K562 (cell line): Measurements from ENCODE around the gene NFATC2. TPM values are rescaled to one million over a fixed set of nuclear protein-coding genes. Genes with fewer than 3 reads are reported as not detected.

Source experiments
- ATAC-seq: fragments of 200-7000 bp; cut with Tn5 transposase; 3 replicates; pipeline ENCODE4 v1.9.1; 2020; ENCODE audit warnings: moderate library complexity
- BruUV-seq: library from RNA; stranded (reverse); fragments of 400-500 nt; replicated peaks from 2 replicates; lab custom pipeline; 2021; lab: Mats Ljungman, UMichigan
- CTCF ChIA-PET: fragments of 300-600 bp; formaldehyde crosslinking; extraction: SDS; loops from one replicate; lab custom pipeline; 2021; ENCODE audit warnings: low intra/inter-chr PET ratio; lab: Yijun Ruan, JAX
- POLR2A ChIA-PET: fragments of 300-600, 350-650 bp; sonication (Branson Sonifier 250); formaldehyde crosslinking; extraction: SDS; loops from one replicate; lab custom pipeline; 2021; ENCODE audit warnings: antibody characterized with exemption, inconsistent platforms; lab: Yijun Ruan, JAX
- DNase-seq, 4 experiments: peaks; one replicate each; pipeline versions ENCODE4 v3.0.0 to v3.0.0-alpha.2; 2011 to 2018; ENCODE audit warnings: low spot score in 3 of 4, mixed read lengths in 3 of 4; ENCODE audit errors: extremely low read depth in 1 of 4
- FAIRE-seq: peaks from 2 replicates; lab custom pipeline; 2011; peaks lifted over from hg19 to GRCh38; lab: Jason Lieb, UNC
- H2AFZ ChIP-seq: 2 replicates; pipeline ENCODE4 v1.6.0; 2011; ENCODE audit warnings: low read depth, low read length, control low read depth, inconsistent platforms
- H3K27ac ChIP-seq: fragments of 200-600 bp; 3 replicates; pipeline ENCODE4 v1.8.0; 2011; ENCODE audit warnings: low read depth, mild to moderate bottlenecking, control low read depth, inconsistent platforms, low read length, moderate library complexity, mixed read lengths; ENCODE audit errors: extremely low read depth
- H3K27me3 ChIP-seq, 2 experiments: fragments of 300-600 bp in 1 of 2; 2 replicates in 1 of 2; 3 replicates in 1 of 2; pipeline versions ENCODE4 v1.6.0 to v1.8.0; 2011; ENCODE audit warnings: inconsistent platforms in 2 of 2, low read length in 2 of 2, mild to moderate bottlenecking in 1 of 2, mixed read lengths in 1 of 2, moderate library complexity in 1 of 2; ENCODE audit not compliant: control insufficient read depth in 2 of 2, insufficient read depth in 2 of 2
- H3K36me3 ChIP-seq: fragments of 300-600 bp; 3 replicates; pipeline ENCODE4 v1.8.0; 2011; ENCODE audit warnings: mild to moderate bottlenecking, low read length, inconsistent platforms; ENCODE audit not compliant: control insufficient read depth, insufficient read depth
- H3K4me1 ChIP-seq, 2 experiments: fragments of 200-600 bp in 1 of 2; replicated peaks in 1 of 2; 2 replicates in 1 of 2; 3 replicates in 1 of 2; pipeline versions ENCODE4 v1.5.1 to v1.8.0; 2011; ENCODE audit warnings: inconsistent platforms in 2 of 2, low read length in 2 of 2, mild to moderate bottlenecking in 1 of 2, mixed read lengths in 1 of 2, moderate library complexity in 1 of 2; ENCODE audit not compliant: control insufficient read depth in 2 of 2, insufficient read depth in 2 of 2
- H3K4me2 ChIP-seq: 2 replicates; pipeline ENCODE4 v1.6.1; 2011; ENCODE audit warnings: low read length, control low read depth, inconsistent platforms, mixed read lengths; ENCODE audit not compliant: insufficient read depth
- H3K4me3 ChIP-seq: fragments of 200-600 bp; sonication (generic), shearing (Covaris generic); 2 replicates; pipeline ENCODE4 v1.5.1; 2016; ENCODE audit warnings: control low read depth, inconsistent platforms
- H3K79me2 ChIP-seq: fragments of 200-600 bp; 3 replicates; pipeline ENCODE4 v1.8.0; 2011; ENCODE audit warnings: low read length, inconsistent platforms; ENCODE audit not compliant: control insufficient read depth, insufficient read depth
- H3K9ac ChIP-seq, 2 experiments: 2 replicates each; pipeline versions ENCODE4 v1.6.0 to v1.6.1; 2011; ENCODE audit warnings: low read depth in 2 of 2, low read length in 2 of 2, control low read depth in 1 of 2, inconsistent platforms in 1 of 2, mild to moderate bottlenecking in 1 of 2, mixed read lengths in 1 of 2; ENCODE audit not compliant: insufficient read depth in 1 of 2
- H3K9me1 ChIP-seq: one replicate; pipeline ENCODE4 v1.6.0; 2011; ENCODE audit warnings: inconsistent platforms, mild to moderate bottlenecking, low read length, moderate library complexity; ENCODE audit not compliant: control insufficient read depth, insufficient read depth
- H3K9me3 ChIP-seq: replicated peaks from 2 replicates; pipeline ENCODE4 v1.5.1; 2011; ENCODE audit warnings: low read depth, low read length, inconsistent platforms; ENCODE audit not compliant: control insufficient read depth, insufficient read depth
- H4K20me1 ChIP-seq: replicated peaks from 2 replicates; pipeline ENCODE4 v1.6.1; 2011; ENCODE audit warnings: low read length, inconsistent platforms, mixed read lengths; ENCODE audit not compliant: control insufficient read depth, insufficient read depth
- AFF4 ChIP-seq: sonication (generic); formaldehyde crosslinking; IDR thresholded peaks from 2 replicates; pipeline ENCODE4 v1.8.0; 2023; ENCODE audit warnings: mild to moderate bottlenecking, missing genetic modification reagents
- CBX2 ChIP-seq: fragments of 200-600 bp; sonication (generic); IDR thresholded peaks from one replicate; pipeline ENCODE4 v1.6.1; 2012; ENCODE audit warnings: mild to moderate bottlenecking, low read length, inconsistent platforms; ENCODE audit not compliant: insufficient read depth, poor library complexity, severe bottlenecking
- CHD1 ChIP-seq: fragments of 200-600 bp; sonication (generic); IDR thresholded peaks from one replicate; pipeline ENCODE4 v1.6.1; 2012; ENCODE audit warnings: mild to moderate bottlenecking, moderate library complexity, low read length, inconsistent platforms
- EP400 ChIP-seq: fragments of 450-650 bp; IDR thresholded peaks from 2 replicates; pipeline ENCODE4 v1.6.1; 2017; ENCODE audit warnings: antibody characterized with exemption, mild to moderate bottlenecking, moderate library complexity
- FOXO4 ChIP-seq: fragments of 450-650 bp; formaldehyde crosslinking; IDR thresholded peaks from 2 replicates; pipeline ENCODE4 v1.4.0; 2020; ENCODE audit warnings: mild to moderate bottlenecking, moderate library complexity
- POLR2A ChIP-seq: fragments of 450-650 bp; conservative IDR thresholded peaks from 2 replicates; pipeline ENCODE4 v1.6.1; 2016
- PRPF4 ChIP-seq: fragments of 200-400 bp; formaldehyde crosslinking; IDR thresholded peaks from one replicate; pipeline ENCODE4 v1.6.1; 2017; ENCODE audit warnings: low read length, low read depth, mild to moderate bottlenecking; ENCODE audit not compliant: insufficient read depth, poor library complexity, severe bottlenecking
- WHSC1 ChIP-seq: IDR thresholded peaks from one replicate; pipeline ENCODE4 v1.6.1; 2012; ENCODE audit warnings: low read length, control low read depth, inconsistent platforms
- ZFPM2 ChIP-seq: fragments of 250-450 bp; sonication (Bioruptor Pico); IDR thresholded peaks from 2 replicates; pipeline ENCODE4 v1.5.1; 2022; ENCODE audit warnings: mild to moderate bottlenecking
- ZKSCAN3 ChIP-seq: fragments of 250-450 bp; sonication (Bioruptor Pico); IDR thresholded peaks from 2 replicates; pipeline ENCODE4 v1.4.0; 2020
- ZNF280A ChIP-seq: fragments of 450-650 bp; IDR thresholded peaks from 2 replicates; pipeline ENCODE4 v1.6.1; 2018; ENCODE audit warnings: mild to moderate bottlenecking, low read depth; ENCODE audit not compliant: partially characterized antibody
- ZNF311 ChIP-seq: fragments of 250-450 bp; sonication (Bioruptor Pico); IDR thresholded peaks from 2 replicates; pipeline ENCODE4 v1.4.0; 2020; ENCODE audit warnings: mild to moderate bottlenecking, moderate library complexity
- ZNF511 ChIP-seq: sonication (generic); formaldehyde crosslinking; IDR thresholded peaks from 2 replicates; pipeline ENCODE4 v1.8.0; 2022; ENCODE audit warnings: mild to moderate bottlenecking, missing genetic modification reagents
- ZNF740 ChIP-seq, 3 experiments: fragments of 200-800 bp in 1 of 3; sonication (Bioruptor generic) in 1 of 3; sonication (generic) in 1 of 3; formaldehyde crosslinking in 1 of 3; IDR thresholded peaks; 2 replicates each; pipeline versions ENCODE4 v1.6.1 to v1.8.0; 2016 to 2022; ENCODE audit warnings: mild to moderate bottlenecking in 2 of 3, missing compliant biosample characterization in 2 of 3, missing genetic modification characterization in 2 of 3, missing genetic modification reagents in 1 of 3
- WGBS: fragments of 100-300 bp; shearing (Covaris generic); methylation state at CpG from one replicate; pipeline ENCODE4 v1.1.6; 2016; ENCODE audit warnings: low coverage, mixed read lengths; ENCODE audit not compliant: insufficient coverage; ENCODE audit errors: missing lambda C conversion rate; 5-methylcytosine and 5-hydroxymethylcytosine counted together
- in situ Hi-C: fragments of 300-500 bp; cut with MboI; formaldehyde crosslinking; loops from 4 replicates; pipeline ENCODE4 v1.15.0; 2018; ENCODE audit warnings: inconsistent platforms, mixed read lengths
- intact Hi-C: fragments of 100-400 bp; cut with micrococcal nuclease; formaldehyde crosslinking; loops from 2 replicates; pipeline ENCODE4 v1.14.2; 2022
- polyA plus RNA-seq, 8 experiments: library from polyadenylated mRNA; depleted of rRNA in 4 of 8; stranded (reverse) in 5 of 8; unstranded in 3 of 8; fragments of >200 nt; fragmentation: Nextera tagmentation in 2 of 8; fragmentation: Illumina TruSeq in 1 of 8; extraction: Ambion mirVana in 2 of 8; extraction: Trizol in 1 of 8; gene quantifications; 2 replicates each; pipeline versions ENCODE4 v1.2.1 to v1.2.3, GENCODE V29; 2011 to 2014; ENCODE audit warnings: inconsistent platforms in 1 of 8, missing spikeins in 1 of 8
- total RNA-seq, 7 experiments: library from RNA; depleted of rRNA in 6 of 7; stranded (reverse); fragments of >200 nt in 6 of 7; fragmentation: Illumina TruSeq in 2 of 7; extraction: Trizol in 2 of 7; gene quantifications; 2 replicates each; pipeline versions ENCODE4 v1.2.1 to v1.2.3, GENCODE V29; 2011 to 2021; ENCODE audit warnings: low replicate concordance in 1 of 7

NFATC2 gene
- total and polyA plus RNA-seq, 9 of the 15 experiments (the other 6 are each of a cell fraction or from before 2014, with no cell fraction given) = 1.9 to 11.2 (median 3.0) TPM

GRCh38 chr20:51384875-51385274 is 157.6 kb downstream of the NFATC2 start:
- ChIA-PET CTCF (interaction anchor here (2.4 kb wide), 1 partner anchor 210 kb away, joined by 16 read pairs; no protein-coding TSS in a partner anchor), POLR2A (no interaction called here)
- no peak for ATAC-seq
- H3K9ac ChIP-seq = no peak overlapping the region
- no peaks in the 10 kb centered on the region for H3K79me2 ChIP-seq
- H3K27ac ChIP-seq = no peak overlapping the region
- in situ Hi-C loops = no loop called here
- no peak overlapping the region for H3K4me3 ChIP-seq
- H3K9me1 ChIP-seq = no peaks in the 10 kb centered on the region
- no peaks in the 10 kb centered on the region for H3K27me3 ChIP-seq
- intact Hi-C loops = no loop called here
- H3K9me3 ChIP-seq = no peaks in the 10 kb centered on the region
- H2AFZ ChIP-seq = no peak overlapping the region
- 73% methylated on average over 3 of the region's 3 CpGs for WGBS
- peaks cover 5% of the 10 kb centered on the region; the same call in 1 of the 3 replicates for H3K36me3 ChIP-seq
- no TSS peak for BruUV-seq
- no peak overlapping the region for H3K4me2 ChIP-seq
- no peak for FAIRE-seq
- H3K4me1 ChIP-seq = peaks cover 5 to 14% of the 10 kb centered on the region in 2 experiments
- DNase-seq = no peak
- H4K20me1 ChIP-seq = no peaks in the 10 kb centered on the region
- no peak for TF ChIP-seq AFF4 (CRISPR knock-in tag)
- TF ChIP-seq CHD1 = no peak
- TF ChIP-seq ZNF511 (CRISPR knock-in tag) = no peak
- no peak for TF ChIP-seq ZKSCAN3 (CRISPR knock-in tag)
- no peak for TF ChIP-seq ZFPM2 (CRISPR knock-in tag)
- no peak for TF ChIP-seq PRPF4
- TF ChIP-seq POLR2A = no peak
- TF ChIP-seq ZNF280A = no peak
- TF ChIP-seq FOXO4 (CRISPR knock-in tag) = no peak
- no peak for TF ChIP-seq CBX2
- no peak for TF ChIP-seq ZNF740 (CRISPR knock-in tag; IDR thresholded peaks at IDR 0.05)
- no peak for TF ChIP-seq ZNF740 (tag; IDR thresholded peaks at IDR 0.05)
- no peak for TF ChIP-seq EP400
- TF ChIP-seq ZNF311 (CRISPR knock-in tag) = no peak
- no peak for TF ChIP-seq WHSC1
